ENCODE measurements around the gene CSNK1A1.

DNA sequence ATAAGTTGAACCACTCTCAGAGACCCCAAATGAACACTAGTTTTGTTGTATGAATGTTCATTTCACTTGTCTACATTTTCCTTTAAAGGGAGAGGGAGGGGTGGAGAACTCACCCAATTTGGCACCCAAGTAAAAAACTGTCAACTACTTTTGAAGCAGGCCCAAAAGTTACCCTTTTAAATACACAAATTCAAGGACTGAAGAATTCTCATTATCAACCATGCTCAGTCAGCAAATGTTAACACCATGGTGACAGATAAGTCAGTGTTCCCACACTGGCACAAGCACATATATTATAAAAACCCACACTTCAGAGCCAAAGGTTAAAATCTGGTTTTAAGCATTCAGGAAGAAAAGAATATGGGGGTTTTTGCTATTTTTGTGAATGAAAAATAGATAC is 31.6 kb downstream of the CSNK1A1 start:
- TF ChIP-seq SUZ12 (IDR thresholded peaks at IDR 0.05; ENCODE audit: extremely low read depth, insufficient read depth, insufficient read length), result no peak
- TF ChIP-seq YY1 (IDR thresholded peaks at IDR 0.05; ENCODE audit: insufficient read depth, insufficient read length), result no peak

Measured in NT2/D1 (cell line).